GM21515 (cell line): Measurements from ENCODE around the gene ZCCHC2.

Experiments used
- ATAC-seq: cut with Tn5 transposase; IDR thresholded peaks from one replicate; pipeline ENCODE4 v1.9.1; 2021; ENCODE audit not compliant: unreplicated experiment

The ZCCHC2 gene

GRCh38 chr18:62522504-62523254 lies at the start of gene ZCCHC2:
TSS of gene ZCCHC2 (plus strand) at chr18:62523025. CDS start at chr18:62523425, 400 bp downstream.
- ATAC-seq = peak; percentile 73

- no peak for ATAC-seq
Measured at GRCh38 chr18:62479574-62479973, 43.3 kb upstream of the ZCCHC2 start.

- ATAC-seq = no peak
Measured at GRCh38 chr18:62480927-62481326, 41.9 kb upstream of the ZCCHC2 start.

- no peak for ATAC-seq
Measured at GRCh38 chr18:62484941-62485340, 37.9 kb upstream of the ZCCHC2 start.

GRCh38 chr18:62485684-62486083 lies 37.1 kb upstream of the ZCCHC2 start:
- ATAC-seq = no peak

GRCh38 chr18:62486290-62486964 lies 36.4 kb upstream of the ZCCHC2 start:
- ATAC-seq = no peak

GRCh38 chr18:62487161-62487560 lies 35.7 kb upstream of the ZCCHC2 start:
- no peak for ATAC-seq

GRCh38 chr18:62490967-62491695 lies 31.7 kb upstream of the ZCCHC2 start:
- ATAC-seq = no peak

- no peak for ATAC-seq
Measured at GRCh38 chr18:62493033-62493862, 29.6 kb upstream of the ZCCHC2 start.

GRCh38 chr18:62494764-62495163 lies 28.1 kb upstream of the ZCCHC2 start:
- ATAC-seq = no peak

- ATAC-seq = no peak
Measured at GRCh38 chr18:62496262-62496661, 26.6 kb upstream of the ZCCHC2 start.

GRCh38 chr18:62497190-62497772 lies 25.5 kb upstream of the ZCCHC2 start:
- ATAC-seq = no peak

GRCh38 chr18:62498616-62499262 lies 24.1 kb upstream of the ZCCHC2 start:
- ATAC-seq = no peak

GRCh38 chr18:62499263-62499650 lies 23.6 kb upstream of the ZCCHC2 start:
- no peak for ATAC-seq

- ATAC-seq = no peak
Measured at GRCh38 chr18:62500174-62500573, 22.7 kb upstream of the ZCCHC2 start.

GRCh38 chr18:62500966-62501591 lies 21.7 kb upstream of the ZCCHC2 start:
- no peak for ATAC-seq

GRCh38 chr18:62505669-62506494 lies 16.9 kb upstream of the ZCCHC2 start:
- peak; percentile 90 for ATAC-seq

GRCh38 chr18:62506495-62507143 lies 16.2 kb upstream of the ZCCHC2 start:
- ATAC-seq = peak; percentile 23
